HUES6 (cell line): ENCODE measurements around the gene ERVFRD-1.

Experiments
- H3K27ac ChIP-seq: 2 replicates; pipeline ENCODE4 v1.7.0; 2013; ENCODE audit warnings: low read depth, mild to moderate bottlenecking, low read length, inconsistent platforms
- H3K27me3 ChIP-seq: 2 replicates; pipeline ENCODE4 v1.6.1; 2013; ENCODE audit warnings: low read length; ENCODE audit not compliant: control insufficient read depth, insufficient read depth
- H3K36me3 ChIP-seq: 2 replicates; pipeline ENCODE4 v1.6.1; 2013; ENCODE audit warnings: low read length; ENCODE audit not compliant: control insufficient read depth, insufficient read depth
- H3K4me1 ChIP-seq: 2 replicates; pipeline ENCODE4 v1.6.1; 2013; ENCODE audit warnings: low read length; ENCODE audit not compliant: control insufficient read depth, insufficient read depth
- H3K4me3 ChIP-seq: 2 replicates; pipeline ENCODE4 v1.5.1; 2013; ENCODE audit warnings: low read depth, low read length
- H3K9ac ChIP-seq: one replicate; pipeline ENCODE4 v1.6.1; 2013; ENCODE audit warnings: mild to moderate bottlenecking, low read length
- H3K9me3 ChIP-seq: 2 replicates; pipeline ENCODE4 v1.6.1; 2013; ENCODE audit warnings: low read depth, low read length; ENCODE audit not compliant: control insufficient read depth, insufficient read depth

ERVFRD-1 gene

GRCh38 chr6:11142296-11143027 lies 30.9 kb upstream of the ERVFRD-1 start:
- Histone ChIP-seq H3K4me1 (peaks cover 21% of the 10 kb centered on the region), H3K4me3 (no peak overlapping the region), H3K27me3 (no peaks in the 10 kb centered on the region), H3K9me3 (no peaks in the 10 kb centered on the region), H3K36me3 (no peaks in the 10 kb centered on the region), H3K9ac (no peak overlapping the region), H3K27ac (no peak overlapping the region)

GRCh38 chr6:11141295-11141694 lies 29.8 kb upstream of the ERVFRD-1 start:
- Histone ChIP-seq H3K4me1 (peaks cover 16% of the 10 kb centered on the region), H3K27ac (no peak overlapping the region), H3K36me3 (no peaks in the 10 kb centered on the region), H3K9me3 (no peaks in the 10 kb centered on the region), H3K4me3 (no peak overlapping the region), H3K9ac (no peak overlapping the region), H3K27me3 (no peaks in the 10 kb centered on the region)

- no peak overlapping the region for H3K27ac ChIP-seq
- H3K27me3 ChIP-seq = no peaks in the 10 kb centered on the region
- peaks cover 7% of the 10 kb centered on the region for H3K36me3 ChIP-seq
- peaks cover 5% of the 10 kb centered on the region; the same call in 1 of the 2 replicates for H3K4me1 ChIP-seq
- H3K9ac ChIP-seq = no peak overlapping the region
- no peak overlapping the region for H3K4me3 ChIP-seq
- no peaks in the 10 kb centered on the region for H3K9me3 ChIP-seq
Observed at GRCh38 chr6:11140056-11140455, 28.5 kb upstream of the ERVFRD-1 start.

GRCh38 chr6:11139051-11139960 lies 27.8 kb upstream of the ERVFRD-1 start:
- Histone ChIP-seq H3K9ac (no peak overlapping the region), H3K27ac (no peak overlapping the region), H3K9me3 (no peaks in the 10 kb centered on the region), H3K4me3 (no peak overlapping the region), H3K4me1 (peaks cover 5% of the 10 kb centered on the region; the same call in 1 of the 2 replicates), H3K36me3 (peaks cover 14% of the 10 kb centered on the region), H3K27me3 (no peaks in the 10 kb centered on the region)

GRCh38 chr6:11136809-11137208 lies 25.3 kb upstream of the ERVFRD-1 start:
- Histone ChIP-seq H3K27me3 (no peaks in the 10 kb centered on the region), H3K27ac (no peak overlapping the region), H3K9me3 (no peaks in the 10 kb centered on the region), H3K4me1 (peaks cover 5% of the 10 kb centered on the region; the same call in 1 of the 2 replicates), H3K9ac (no peak overlapping the region), H3K4me3 (no peak overlapping the region), H3K36me3 (peaks cover 15% of the 10 kb centered on the region)

GRCh38 chr6:11133281-11133680 lies 21.8 kb upstream of the ERVFRD-1 start:
- Histone ChIP-seq H3K9me3 (no peaks in the 10 kb centered on the region), H3K27ac (no peak overlapping the region), H3K4me3 (no peak overlapping the region), H3K27me3 (no peaks in the 10 kb centered on the region), H3K4me1 (peaks cover 9% of the 10 kb centered on the region), H3K36me3 (peaks cover 15% of the 10 kb centered on the region), H3K9ac (no peak overlapping the region)

- peaks cover 9% of the 10 kb centered on the region for H3K4me1 ChIP-seq
- H3K9ac ChIP-seq = no peak overlapping the region
- no peak overlapping the region for H3K27ac ChIP-seq
- H3K27me3 ChIP-seq = no peaks in the 10 kb centered on the region
- peaks cover 15% of the 10 kb centered on the region for H3K36me3 ChIP-seq
- no peak overlapping the region for H3K4me3 ChIP-seq
- no peaks in the 10 kb centered on the region for H3K9me3 ChIP-seq
Observed at GRCh38 chr6:11132194-11132888, 20.8 kb upstream of the ERVFRD-1 start.

- no peak overlapping the region for H3K9ac ChIP-seq
Observed at GRCh38 chr6:11130605-11131004, 19.1 kb upstream of the ERVFRD-1 start.

GRCh38 chr6:11129908-11130565 lies 18.5 kb upstream of the ERVFRD-1 start:
- Histone ChIP-seq H3K4me1 (peaks cover 13% of the 10 kb centered on the region), H3K9ac (no peak overlapping the region), H3K27me3 (no peaks in the 10 kb centered on the region), H3K36me3 (peaks cover 8% of the 10 kb centered on the region), H3K27ac (peak overlapping the region; percentile 31; the same call in 1 of the 2 replicates), H3K9me3 (no peaks in the 10 kb centered on the region), H3K4me3 (no peak overlapping the region)

More at GRCh38 chr6:11130605-11131004, 19.1 kb upstream of the ERVFRD-1 start:
- Histone ChIP-seq H3K4me1 (peaks cover 13% of the 10 kb centered on the region), H3K27ac (peak overlapping the region; percentile 31; the same call in 1 of the 2 replicates), H3K4me3 (no peak overlapping the region), H3K36me3 (peaks cover 14% of the 10 kb centered on the region), H3K9me3 (no peaks in the 10 kb centered on the region), H3K27me3 (no peaks in the 10 kb centered on the region)

GRCh38 chr6:11128608-11129007 lies 17.1 kb upstream of the ERVFRD-1 start:
- Histone ChIP-seq H3K27ac (no peak overlapping the region), H3K4me3 (no peak overlapping the region), H3K9ac (no peak overlapping the region), H3K4me1 (peaks cover 13% of the 10 kb centered on the region), H3K27me3 (no peaks in the 10 kb centered on the region), H3K9me3 (no peaks in the 10 kb centered on the region), H3K36me3 (no peaks in the 10 kb centered on the region; the same call in 1 of the 2 replicates)
